Skeletal muscle cell (primary cell): Measurements from ENCODE around the gene STX18.

Source experiments
- DNase-seq: peaks from one replicate; pipeline ENCODE4 v3.0.0-alpha.2; 2010; ENCODE audit warnings: low read depth
- H3K4me3 ChIP-seq: 2 replicates; pipeline ENCODE4 v1.5.1; 2011; ENCODE audit warnings: low read depth, mild to moderate bottlenecking, control low read depth, low read length, moderate library complexity

Gene STX18

DNA sequence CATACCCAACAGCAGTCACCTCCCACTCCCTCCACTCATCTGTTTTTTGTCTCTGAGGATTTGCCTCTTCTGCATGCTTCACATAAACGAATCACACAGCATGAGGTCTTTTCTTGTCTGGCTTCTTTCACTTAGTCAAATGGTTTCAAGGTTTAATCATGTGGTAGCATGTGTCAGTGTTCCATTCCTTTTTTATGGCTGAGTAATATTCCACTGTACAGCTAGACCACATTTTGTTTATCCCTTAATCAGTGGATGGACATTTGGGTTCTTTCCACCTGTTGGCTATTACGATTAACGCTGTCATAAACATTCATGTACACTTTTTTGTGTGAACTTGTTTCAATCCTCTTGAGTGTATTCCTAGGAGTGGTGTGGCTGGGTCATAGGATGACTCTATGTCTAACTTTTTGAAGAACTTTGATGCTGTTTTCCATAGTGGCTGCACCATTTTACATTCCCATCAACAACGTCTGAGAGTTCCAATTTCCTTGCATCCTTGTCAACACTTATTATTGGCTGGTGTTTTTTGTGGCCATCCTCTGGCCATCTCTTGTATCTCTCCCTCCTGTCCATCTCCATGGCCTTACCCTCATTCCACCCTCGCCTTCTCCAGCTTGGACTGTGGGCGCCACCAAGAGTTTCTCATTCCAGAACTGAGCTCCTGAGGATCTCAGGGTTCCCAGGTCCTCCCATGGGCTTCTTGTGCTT lies 167.3 kb downstream of the STX18 start:
- no peak for DNase-seq

More for the DNA sequence above, 167.3 kb downstream of the STX18 start:
- no peak overlapping the region for H3K4me3 ChIP-seq
